Effector memory CD4-positive, alpha-beta T cell (primary cell): ENCODE measurements around the gene DAB1.

Experiments used
- DNase-seq, 3 donors: peaks; one replicate each; pipeline ENCODE4 v3.0.0-alpha.2; 2020
- H3K27ac ChIP-seq: 2 replicates; pipeline ENCODE4 v1.7.0; 2013; ENCODE audit warnings: mild to moderate bottlenecking, low read length, moderate library complexity; ENCODE audit not compliant: insufficient read depth, poor library complexity, severe bottlenecking
- H3K27me3 ChIP-seq: replicated peaks from 2 replicates; pipeline ENCODE4 v1.7.0; 2013; ENCODE audit warnings: mild to moderate bottlenecking, low read length; ENCODE audit not compliant: insufficient read depth, control insufficient read depth, poor library complexity, severe bottlenecking
- H3K36me3 ChIP-seq: 2 replicates; pipeline ENCODE4 v1.7.0; 2013; ENCODE audit warnings: mild to moderate bottlenecking, low read length, moderate library complexity; ENCODE audit not compliant: control insufficient read depth, insufficient read depth
- H3K4me1 ChIP-seq: 2 replicates; pipeline ENCODE4 v1.7.0; 2013; ENCODE audit warnings: low read length, mild to moderate bottlenecking; ENCODE audit not compliant: control insufficient read depth, insufficient read depth, poor library complexity, severe bottlenecking
- H3K4me3 ChIP-seq: 2 replicates; pipeline ENCODE4 v1.7.0; 2013; ENCODE audit warnings: low read length, low read depth, mild to moderate bottlenecking; ENCODE audit not compliant: insufficient read depth, poor library complexity, severe bottlenecking
- H3K9me3 ChIP-seq: 2 replicates; pipeline ENCODE4 v1.7.0; 2013; ENCODE audit warnings: mild to moderate bottlenecking, low read length, moderate library complexity; ENCODE audit not compliant: control insufficient read depth

Gene DAB1

DNA sequence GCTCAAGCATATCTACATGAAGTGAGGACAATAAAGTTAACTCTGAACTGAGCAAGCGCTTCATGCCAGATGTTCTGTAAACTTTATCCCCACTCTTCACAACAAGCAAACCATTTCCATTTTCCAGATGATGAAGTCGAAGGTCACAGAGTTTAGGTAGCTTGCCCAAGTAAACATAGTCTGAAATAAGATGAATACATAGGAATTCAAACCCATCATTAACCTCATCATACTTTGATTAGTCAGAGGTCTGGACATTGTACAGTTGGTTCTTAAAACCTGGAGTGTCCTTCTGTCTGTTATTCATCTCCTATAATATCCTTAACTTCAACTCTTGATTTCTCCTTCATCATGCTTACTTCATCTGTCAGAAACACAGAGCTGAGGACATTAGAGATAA, 277.8 kb downstream of the DAB1 start:
- H3K4me3 ChIP-seq = no peak overlapping the region
- H3K9me3 ChIP-seq = no peaks in the 10 kb centered on the region
- no peak for DNase-seq
- H3K4me1 ChIP-seq = no peaks in the 10 kb centered on the region
- no peak overlapping the region for H3K27ac ChIP-seq
- no peaks in the 10 kb centered on the region for H3K36me3 ChIP-seq
- no peaks in the 10 kb centered on the region for H3K27me3 ChIP-seq

DNA sequence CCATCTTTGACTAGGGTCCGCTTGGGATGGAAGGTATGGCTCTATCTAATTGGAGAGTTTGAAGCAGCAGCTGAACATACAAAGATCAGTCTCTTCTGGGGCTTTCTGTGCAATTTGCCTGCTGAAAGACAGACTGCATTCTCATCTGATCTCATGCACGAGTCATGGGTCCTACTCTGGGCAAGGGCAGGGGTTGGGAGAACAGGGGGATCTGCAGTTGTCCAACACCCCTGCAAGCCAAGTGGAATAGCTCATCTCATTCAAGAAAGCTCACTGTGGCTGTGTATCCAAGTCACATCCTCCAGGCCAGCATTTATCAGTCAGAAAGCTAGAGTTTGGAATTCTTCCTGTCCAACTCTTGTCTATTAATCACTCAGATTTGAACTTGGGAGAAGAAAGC, 280.9 kb downstream of the DAB1 start:
- Histone ChIP-seq H3K36me3 (no peaks in the 10 kb centered on the region), H3K27ac (no peak overlapping the region), H3K4me3 (no peak overlapping the region), H3K27me3 (no peaks in the 10 kb centered on the region), H3K9me3 (no peaks in the 10 kb centered on the region), H3K4me1 (no peaks in the 10 kb centered on the region)
- no peak for DNase-seq

DNA sequence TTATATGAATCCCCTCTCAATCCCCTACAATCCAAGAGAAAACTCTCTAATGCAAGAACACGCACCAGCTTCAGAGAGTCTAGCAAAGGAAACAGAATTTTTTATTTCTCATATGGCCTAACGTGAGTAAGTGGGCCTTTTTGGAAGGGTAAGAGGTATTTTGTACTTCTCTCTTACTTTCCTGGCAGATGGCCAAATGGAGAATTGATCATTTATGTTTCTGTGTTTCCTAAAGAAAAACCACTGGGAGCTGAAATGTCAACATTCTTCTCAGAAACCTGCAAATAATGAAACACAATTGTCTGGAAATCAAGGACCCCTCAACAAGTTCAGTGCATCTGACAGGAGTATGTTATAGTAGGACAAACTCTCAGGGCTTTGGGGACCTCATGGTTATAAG, 281.7 kb downstream of the DAB1 start:
- H3K4me1 ChIP-seq = no peaks in the 10 kb centered on the region

DNA sequence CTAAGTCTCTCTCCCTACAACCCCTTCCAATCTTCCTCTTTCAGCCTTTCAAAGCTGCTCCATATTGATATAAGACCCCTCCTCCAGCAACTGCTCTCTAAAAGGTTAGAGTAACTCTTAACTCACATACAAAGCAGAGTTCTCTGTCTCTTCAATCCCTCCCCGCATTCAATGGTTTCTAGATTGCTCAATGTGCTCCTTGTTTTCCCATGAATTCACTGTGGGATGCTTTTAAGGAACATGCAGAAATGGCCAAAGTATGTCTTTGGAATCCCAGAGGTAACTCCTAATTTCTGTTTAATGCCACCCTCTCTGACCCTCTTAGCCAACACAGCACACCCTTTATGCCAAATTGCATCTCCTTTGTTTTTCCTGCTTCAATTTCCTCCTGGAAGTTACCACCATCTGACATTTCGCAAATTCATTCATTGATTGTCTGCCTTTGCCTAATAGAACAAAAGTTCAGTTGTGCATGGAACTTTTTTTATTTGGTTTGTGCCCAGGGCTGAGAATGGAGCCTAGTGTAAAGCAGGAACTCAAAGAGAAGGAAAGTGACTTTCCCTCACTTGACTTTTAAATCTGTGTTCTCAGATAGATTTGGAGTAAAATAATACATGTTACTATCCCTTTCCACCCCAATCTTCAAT, 285.3 kb downstream of the DAB1 start:
- H3K36me3 ChIP-seq = no peaks in the 10 kb centered on the region
- H3K4me3 ChIP-seq = no peak overlapping the region
- no peaks in the 10 kb centered on the region for H3K9me3 ChIP-seq
- no peaks in the 10 kb centered on the region for H3K27me3 ChIP-seq
- no peaks in the 10 kb centered on the region for H3K4me1 ChIP-seq
- no peak overlapping the region for H3K27ac ChIP-seq
- no peak for DNase-seq

More for the DNA sequence above, 281.7 kb downstream of the DAB1 start:
- Histone ChIP-seq H3K27me3 (no peaks in the 10 kb centered on the region), H3K36me3 (no peaks in the 10 kb centered on the region), H3K9me3 (no peaks in the 10 kb centered on the region), H3K27ac (no peak overlapping the region), H3K4me3 (no peak overlapping the region)
- DNase-seq = no peak

DNA sequence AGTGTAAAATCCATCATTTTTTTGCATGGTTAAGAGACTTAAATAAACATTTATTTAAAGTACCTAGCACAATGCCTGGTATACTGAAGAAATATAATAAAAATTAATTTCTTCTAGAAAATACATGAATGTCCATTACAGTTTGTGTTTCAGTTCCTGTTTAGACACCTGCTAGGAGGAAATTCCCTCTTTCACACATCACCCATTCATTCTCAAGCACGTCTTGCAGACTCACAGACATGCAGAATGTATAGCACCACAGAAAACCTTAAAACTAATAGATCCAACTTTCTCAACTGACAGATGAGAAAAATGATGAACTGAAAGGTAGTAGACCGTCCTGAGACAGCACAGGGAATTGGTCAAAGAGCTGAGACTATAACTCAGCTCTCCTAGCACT, 285.9 kb downstream of the DAB1 start:
- Histone ChIP-seq H3K4me1 (no peaks in the 10 kb centered on the region), H3K4me3 (no peak overlapping the region), H3K9me3 (no peaks in the 10 kb centered on the region), H3K36me3 (no peaks in the 10 kb centered on the region), H3K27me3 (no peaks in the 10 kb centered on the region), H3K27ac (no peak overlapping the region)
- DNase-seq = no peak

DNA sequence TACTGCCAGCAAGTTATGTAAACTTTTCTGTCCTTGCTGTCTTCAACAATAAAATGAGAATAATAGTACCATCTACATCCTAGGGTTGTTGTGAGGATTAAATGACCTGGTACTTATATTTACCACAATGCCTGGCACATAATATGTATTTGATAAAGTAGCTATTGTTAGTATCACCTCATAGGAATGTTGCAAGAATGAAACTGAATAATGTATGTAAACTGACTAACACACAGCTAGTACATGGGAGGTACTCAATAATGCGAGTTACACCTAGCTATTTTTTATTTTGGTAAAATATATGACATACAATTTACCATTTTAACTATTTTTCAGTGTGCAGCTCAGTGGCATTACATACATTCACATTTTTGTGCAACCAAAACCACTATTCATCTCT, 289.1 kb downstream of the DAB1 start:
- Histone ChIP-seq H3K36me3 (no peaks in the 10 kb centered on the region), H3K4me3 (no peak overlapping the region), H3K9me3 (no peaks in the 10 kb centered on the region), H3K27ac (no peak overlapping the region), H3K4me1 (no peaks in the 10 kb centered on the region), H3K27me3 (no peaks in the 10 kb centered on the region)
- no peak for DNase-seq

DNA sequence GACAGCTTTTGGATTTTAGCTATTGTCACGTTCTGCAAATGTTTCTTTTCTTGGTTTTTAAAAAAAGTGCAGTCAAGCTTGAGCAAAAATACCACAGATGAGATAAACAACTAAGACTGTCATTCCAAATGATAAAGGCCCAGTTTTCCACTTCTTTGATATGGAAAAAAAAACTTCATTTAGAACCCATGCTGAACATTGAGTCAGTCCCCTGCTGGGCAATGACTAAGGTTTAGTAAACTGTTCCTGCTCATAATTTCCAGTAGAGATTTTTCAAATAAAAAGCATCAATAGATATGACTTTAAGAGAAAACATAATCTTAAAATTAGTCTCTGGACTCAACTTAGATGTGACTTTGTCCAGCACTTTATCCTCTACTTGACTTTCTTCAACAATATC, 290.2 kb downstream of the DAB1 start:
- Histone ChIP-seq H3K36me3 (no peaks in the 10 kb centered on the region), H3K4me1 (no peaks in the 10 kb centered on the region), H3K27me3 (no peaks in the 10 kb centered on the region), H3K4me3 (no peak overlapping the region), H3K27ac (no peak overlapping the region), H3K9me3 (no peaks in the 10 kb centered on the region)
- DNase-seq = no peak

DNA sequence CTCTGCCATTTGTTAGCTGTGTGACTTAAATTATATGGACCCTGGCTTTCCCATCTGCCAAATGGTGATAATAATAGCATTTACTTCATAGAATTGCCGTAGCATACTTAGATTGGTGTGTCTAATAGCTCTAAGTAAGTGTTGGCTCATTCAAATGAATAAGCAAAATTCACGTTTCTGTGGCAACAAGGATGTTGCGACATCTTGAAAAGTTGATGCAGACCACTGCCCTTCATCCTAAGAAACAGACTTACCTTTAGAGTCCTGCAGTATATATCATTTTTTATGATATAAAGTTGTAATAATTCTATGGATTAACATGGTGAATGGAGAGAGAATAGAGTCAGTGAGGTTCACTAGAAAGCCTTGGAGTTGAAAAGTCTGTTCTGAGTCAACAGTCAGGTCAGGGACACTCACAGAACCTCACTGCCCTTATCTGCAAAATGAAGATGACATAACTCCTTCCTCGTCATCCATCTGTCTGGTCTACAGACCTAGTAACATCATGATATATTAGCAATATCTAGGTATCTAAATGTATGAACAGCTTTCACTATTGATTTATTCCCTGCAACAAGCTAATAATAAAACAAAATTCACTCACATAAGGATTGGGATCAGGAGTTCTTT, 290.8 kb downstream of the DAB1 start:
- Histone ChIP-seq H3K27me3 (no peaks in the 10 kb centered on the region), H3K36me3 (no peaks in the 10 kb centered on the region), H3K4me3 (no peak overlapping the region), H3K9me3 (no peaks in the 10 kb centered on the region), H3K4me1 (no peaks in the 10 kb centered on the region), H3K27ac (no peak overlapping the region)
- no peak for DNase-seq

DNA sequence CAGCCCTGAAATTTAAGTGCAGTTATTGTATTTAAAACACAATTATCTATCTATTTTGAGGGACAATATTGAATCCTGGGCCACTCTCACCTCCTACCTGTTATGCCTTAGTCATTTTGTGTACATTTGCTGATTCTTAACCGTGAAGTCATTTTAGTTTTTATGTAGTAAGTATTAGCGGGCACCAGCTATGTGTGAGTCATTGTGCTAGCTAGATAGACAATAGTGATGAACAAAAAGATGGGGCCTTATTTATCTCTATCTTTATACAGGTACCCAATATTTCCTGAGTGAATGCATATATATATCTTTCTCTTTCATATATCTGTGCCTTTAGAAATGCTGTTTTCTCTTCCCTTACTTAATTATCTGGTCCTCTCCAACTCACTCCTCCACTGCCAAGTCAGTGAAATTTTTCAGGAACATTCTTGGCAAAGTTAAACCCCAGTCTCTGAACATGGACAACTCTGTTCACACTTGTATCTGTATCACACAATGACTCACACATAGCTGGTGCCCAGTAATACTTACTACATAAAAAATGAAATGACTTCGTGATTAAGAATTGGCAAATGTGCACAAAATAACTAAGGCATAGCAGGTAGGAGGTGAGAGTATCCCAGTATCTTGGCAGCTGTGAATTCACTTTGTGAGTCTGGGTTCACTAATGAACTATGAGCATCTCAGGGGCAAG, 292.0 kb downstream of the DAB1 start:
- Histone ChIP-seq H3K27ac (no peak overlapping the region), H3K4me1 (no peaks in the 10 kb centered on the region), H3K4me3 (no peak overlapping the region), H3K27me3 (no peaks in the 10 kb centered on the region), H3K9me3 (no peaks in the 10 kb centered on the region), H3K36me3 (no peaks in the 10 kb centered on the region)
- DNase-seq = no peak

DNA sequence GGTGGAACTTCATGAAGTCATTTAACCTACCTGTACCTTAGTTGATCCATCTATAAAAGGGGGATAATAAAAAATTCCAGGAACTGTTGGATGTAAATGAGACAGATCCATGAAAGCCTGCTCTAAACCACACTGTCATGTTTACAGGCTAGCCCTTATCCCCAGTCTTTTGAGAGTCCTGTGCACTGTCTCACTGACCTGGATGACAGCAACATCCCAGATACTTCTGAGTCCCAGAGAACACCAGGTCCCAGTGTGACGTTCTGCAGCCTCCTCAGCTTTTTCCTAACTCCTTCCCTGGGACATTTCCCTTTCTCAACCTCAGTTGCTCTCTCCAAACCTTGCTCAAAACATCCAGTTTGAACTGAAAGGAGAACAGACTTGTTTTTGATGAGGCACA, 292.6 kb downstream of the DAB1 start:
- Histone ChIP-seq H3K27ac (no peak overlapping the region), H3K36me3 (no peaks in the 10 kb centered on the region), H3K27me3 (no peaks in the 10 kb centered on the region), H3K4me1 (no peaks in the 10 kb centered on the region), H3K9me3 (no peaks in the 10 kb centered on the region), H3K4me3 (no peak overlapping the region)
- no peak for DNase-seq
